Bladder microvascular endothelial cell (primary cell): Measurements from ENCODE around the gene SRSF9. TPM values are rescaled to one million over a fixed set of nuclear protein-coding genes. Genes with fewer than 3 reads are reported as not detected.

ENCODE experiments used
- total RNA-seq: library from RNA; depleted of rRNA; stranded (reverse); fragments of >200 nt; gene quantifications from 2 replicates; pipeline ENCODE4 v1.2.3, GENCODE V29; 2014

The SRSF9 gene, protein sequence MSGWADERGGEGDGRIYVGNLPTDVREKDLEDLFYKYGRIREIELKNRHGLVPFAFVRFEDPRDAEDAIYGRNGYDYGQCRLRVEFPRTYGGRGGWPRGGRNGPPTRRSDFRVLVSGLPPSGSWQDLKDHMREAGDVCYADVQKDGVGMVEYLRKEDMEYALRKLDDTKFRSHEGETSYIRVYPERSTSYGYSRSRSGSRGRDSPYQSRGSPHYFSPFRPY
- total RNA-seq = 173 and 175 TPM in 2 replicates

DNA sequence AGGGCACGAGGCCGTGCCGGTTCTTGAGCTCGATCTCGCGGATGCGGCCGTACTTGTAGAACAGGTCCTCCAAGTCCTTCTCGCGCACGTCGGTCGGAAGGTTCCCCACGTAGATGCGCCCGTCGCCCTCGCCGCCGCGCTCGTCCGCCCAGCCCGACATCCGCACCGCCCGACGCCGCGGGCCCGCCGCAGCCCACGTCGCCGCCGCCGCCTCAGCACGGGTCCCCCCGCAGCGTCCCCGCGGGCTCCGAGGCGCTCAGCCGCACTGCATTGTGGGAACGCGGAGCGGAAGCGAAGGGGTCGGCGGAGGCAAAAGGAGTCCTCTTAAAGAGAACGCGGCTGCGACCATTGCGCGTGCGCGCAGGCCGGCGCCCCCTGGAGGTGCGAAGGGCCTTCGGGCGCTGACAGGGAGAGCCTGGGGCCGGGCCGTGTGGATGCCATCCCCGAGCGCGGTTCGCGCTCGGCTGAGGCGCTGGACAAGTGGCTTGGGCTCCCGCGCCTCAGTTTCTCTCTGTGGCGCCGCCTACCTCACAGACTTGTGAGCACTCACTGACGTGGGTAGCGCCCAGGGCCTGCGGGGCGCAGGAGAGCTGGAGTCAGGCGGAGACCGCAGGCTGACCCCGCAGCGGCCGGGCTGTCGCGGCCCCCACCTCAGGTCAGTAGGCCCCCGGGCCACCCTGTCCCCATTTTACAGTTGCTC, at the start of gene SRSF9:
TSS of gene SRSF9 (minus strand) at position 299 of the 700 bp plus-strand sequence. CDS start at position 160, 139 bp downstream.

DNA sequence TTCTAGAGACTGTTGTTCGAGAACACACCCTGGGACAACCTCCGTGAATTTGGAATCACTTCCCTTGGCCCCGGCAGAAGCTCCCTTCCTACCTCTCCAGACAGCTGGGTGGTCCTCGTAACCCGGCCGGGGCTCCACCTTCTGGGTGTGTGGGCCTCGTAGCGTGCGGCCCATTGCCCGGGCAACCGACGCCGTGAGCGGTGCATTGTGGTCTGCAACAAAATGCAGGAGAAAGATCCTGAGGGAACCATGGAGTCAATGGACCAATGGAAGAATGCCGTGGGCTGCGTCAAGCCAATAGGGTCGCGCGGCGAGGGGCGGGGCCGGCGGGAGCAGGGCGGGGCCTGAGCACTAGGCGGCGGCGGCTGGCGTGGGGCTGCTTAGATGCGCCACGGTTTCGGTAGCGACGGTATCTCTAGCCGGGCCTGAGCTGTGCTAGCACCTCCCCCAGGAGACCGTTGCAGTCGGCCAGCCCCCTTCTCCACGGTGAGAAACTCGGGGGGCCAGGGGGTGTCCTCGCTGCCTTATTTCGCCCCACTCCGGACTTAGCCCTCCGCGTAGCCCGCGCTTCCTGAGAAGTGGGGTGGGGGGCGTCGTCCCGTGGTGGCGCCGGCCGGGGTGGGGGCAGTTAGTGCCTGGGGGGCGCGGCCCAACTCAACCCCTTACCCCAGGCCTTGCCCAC, 26.3 kb upstream of the SRSF9 start, which contains the start of gene DYNLL1:
TSS of gene DYNLL1 (plus strand) at position 383 of the 682 bp plus-strand sequence. CDS start 309 bp downstream, outside the sequence.

GRCh38 chr12:120445911-120446843, 23.4 kb downstream of the SRSF9 start, which contains the start of the genes GATC and TRIAP1:
Gene GATC, plus strand, starts transcription at chr12:120446444. Its CDS starts 37 bp downstream, at chr12:120446481.
Gene TRIAP1, minus strand, starts transcription at chr12:120446384. Its CDS starts 12 bp downstream, at chr12:120446372.

DNA sequence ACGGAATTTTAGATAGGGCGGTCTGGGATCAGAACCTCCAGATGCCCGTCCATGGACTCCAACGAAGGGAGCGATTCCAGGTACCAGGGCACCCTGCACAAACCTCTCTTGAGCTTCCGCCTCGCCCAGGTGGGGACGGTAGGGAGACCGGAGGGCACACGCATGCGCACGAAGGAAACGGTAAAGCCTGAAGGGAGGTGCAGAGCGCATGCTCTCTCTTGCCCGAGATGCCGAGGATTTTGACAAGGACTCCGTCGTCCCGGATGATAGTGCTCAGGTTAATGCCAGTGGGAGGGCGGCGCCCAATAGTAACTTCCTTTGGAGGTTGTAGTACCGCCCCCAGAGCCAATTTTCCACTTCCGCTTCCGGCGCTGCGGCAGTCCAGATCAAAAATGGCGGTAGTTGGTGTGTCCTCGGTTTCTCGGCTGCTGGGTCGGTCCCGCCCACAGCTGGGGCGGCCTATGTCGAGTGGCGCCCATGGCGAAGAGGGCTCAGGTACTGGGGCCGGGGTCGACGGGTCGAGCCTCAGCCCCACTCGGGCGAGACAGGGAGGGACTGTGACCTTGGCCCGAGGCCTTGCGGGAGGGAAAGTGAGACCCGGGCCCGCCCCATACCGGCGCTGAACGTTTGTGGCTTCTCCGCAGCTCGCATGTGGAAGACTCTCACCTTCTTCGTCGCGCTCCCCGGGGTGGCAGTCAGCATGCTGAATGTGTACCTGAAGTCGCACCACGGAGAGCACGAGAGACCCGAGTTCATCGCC, 31.6 kb downstream of the SRSF9 start, which contains the start of gene COX6A1:
TSS of gene COX6A1 (plus strand) at position 379 of the 760 bp plus-strand sequence. CDS start at position 393, 14 bp downstream.

Other genes with a start within 250 kb of the SRSF9 start
- 34.3 and 78.6 TPM in 2 replicates for gene PXN, start 204.0 kb downstream of the SRSF9 start, total RNA-seq
- under 0.01 TPM in 2 replicates for gene RNU4-2, start 177.8 kb downstream of the SRSF9 start, total RNA-seq
- under 0.01 TPM in 1 of 2 replicates, not detected in the other for gene RNU4-1, start 176.5 kb downstream of the SRSF9 start, total RNA-seq
- gene SIRT4, start 167.4 kb downstream of the SRSF9 start, total RNA-seq = 1.1 and 1.8 TPM in 2 replicates
- gene PLA2G1B, start 142.0 kb downstream of the SRSF9 start, total RNA-seq = not detected in 2 replicates
- not detected in 2 replicates for gene MSI1, start 100.6 kb downstream of the SRSF9 start, total RNA-seq
- gene COX6A1, start 31.6 kb downstream of the SRSF9 start, total RNA-seq = 418 and 561 TPM in 2 replicates
- gene TRIAP1, start 23.4 kb downstream of the SRSF9 start, total RNA-seq = 26.1 and 31.0 TPM in 2 replicates
- gene GATC, start 23.3 kb downstream of the SRSF9 start, total RNA-seq = 14.4 and 25.2 TPM in 2 replicates
- gene DYNLL1, start 26.4 kb upstream of the SRSF9 start, total RNA-seq = 232 and 373 TPM in 2 replicates
- gene COQ5, start 59.4 kb upstream of the SRSF9 start, total RNA-seq = 23.3 and 28.9 TPM in 2 replicates
- 110 and 248 TPM in 2 replicates for gene RNF10, start 64.6 kb upstream of the SRSF9 start, total RNA-seq
- 23.3 and 31.0 TPM in 2 replicates for gene POP5, start 111.7 kb upstream of the SRSF9 start, total RNA-seq
- 0.16 TPM in 1 of 2 replicates, not detected in the other for gene CABP1, start 170.9 kb upstream of the SRSF9 start, total RNA-seq
- gene MLEC, start 217.4 kb upstream of the SRSF9 start, total RNA-seq = 54.3 and 62.5 TPM in 2 replicates
- gene UNC119B, start 240.7 kb upstream of the SRSF9 start, total RNA-seq = 18.6 and 24.7 TPM in 2 replicates